Measurements from ENCODE around the gene SNX20.

- no peak for TF ChIP-seq POLR2A (IDR thresholded peaks at IDR 0.05; ENCODE audit: low read length)
- no peak for TF ChIP-seq GATA1 (IDR thresholded peaks at IDR 0.05; ENCODE audit: low read depth, low read length)
Observed at GRCh38 chr16:50677351-50677750, 3.8 kb downstream of the SNX20 start.

All from erythroblast (primary cell).